Measurements from ENCODE around the gene AK4.
"Not testable (repeated sequence)": the region's sequence is repeated elsewhere in the genome, so short reads cannot be mapped to it uniquely, and the experiment has no call there.

AK4 gene

GRCh38 chr1:65214340-65215027 lies 66.5 kb downstream of the AK4 start:
- DNase-seq: no peak

DNA sequence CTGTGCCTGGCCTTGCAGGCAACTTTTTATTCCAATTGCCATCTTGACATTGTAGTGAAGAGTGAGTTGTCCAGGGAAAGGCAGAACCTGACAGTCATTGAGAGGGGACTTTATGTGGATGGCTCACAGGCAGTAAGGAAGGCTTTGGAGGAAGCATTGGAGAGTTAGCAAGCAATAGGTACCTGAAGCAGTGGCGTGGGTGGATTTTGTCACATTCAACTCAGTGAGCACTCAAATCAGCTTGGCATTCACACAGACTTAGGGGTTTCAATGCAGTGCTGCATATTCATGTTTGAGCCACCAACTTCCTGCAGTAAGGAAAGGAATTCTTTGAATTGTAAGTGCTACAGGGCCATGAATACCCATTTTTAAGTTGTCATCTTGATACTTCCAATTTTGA lies 69.0 kb downstream of the AK4 start:
- no peak for DNase-seq

DNA sequence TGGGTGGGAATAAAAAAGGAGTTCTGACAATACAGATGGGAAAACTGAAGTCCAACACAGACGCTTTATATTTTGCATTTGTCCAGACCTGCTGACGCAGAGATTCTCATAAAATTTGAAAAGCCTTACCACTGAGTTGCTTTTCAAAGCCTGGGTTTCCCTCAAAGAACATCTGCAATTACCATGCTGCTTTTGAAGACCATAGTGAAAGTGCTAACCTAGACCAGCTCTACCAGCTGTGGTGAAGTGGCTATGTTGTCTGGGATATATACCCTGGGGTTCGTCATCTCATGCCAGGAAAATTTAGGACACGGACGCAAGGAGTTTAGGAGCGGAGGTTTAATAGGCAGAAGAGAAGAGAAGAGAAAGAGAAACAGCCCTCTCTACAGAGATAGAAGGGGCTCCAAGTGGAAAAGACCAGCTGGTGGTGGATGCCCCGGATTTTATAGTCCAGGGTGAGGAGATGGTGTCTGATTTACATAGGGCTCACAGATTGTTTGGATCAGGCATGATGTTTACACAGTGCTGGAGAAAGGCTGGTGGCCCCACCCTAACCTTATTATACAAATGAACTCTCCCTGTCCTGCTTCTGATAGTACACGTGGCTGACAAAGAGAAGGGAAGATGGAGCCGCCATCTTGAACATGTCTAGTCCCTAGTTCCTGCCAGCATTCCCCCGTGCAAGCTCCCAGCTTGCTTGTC lies 73.8 kb downstream of the AK4 start:
- DNase-seq: no peak

DNA sequence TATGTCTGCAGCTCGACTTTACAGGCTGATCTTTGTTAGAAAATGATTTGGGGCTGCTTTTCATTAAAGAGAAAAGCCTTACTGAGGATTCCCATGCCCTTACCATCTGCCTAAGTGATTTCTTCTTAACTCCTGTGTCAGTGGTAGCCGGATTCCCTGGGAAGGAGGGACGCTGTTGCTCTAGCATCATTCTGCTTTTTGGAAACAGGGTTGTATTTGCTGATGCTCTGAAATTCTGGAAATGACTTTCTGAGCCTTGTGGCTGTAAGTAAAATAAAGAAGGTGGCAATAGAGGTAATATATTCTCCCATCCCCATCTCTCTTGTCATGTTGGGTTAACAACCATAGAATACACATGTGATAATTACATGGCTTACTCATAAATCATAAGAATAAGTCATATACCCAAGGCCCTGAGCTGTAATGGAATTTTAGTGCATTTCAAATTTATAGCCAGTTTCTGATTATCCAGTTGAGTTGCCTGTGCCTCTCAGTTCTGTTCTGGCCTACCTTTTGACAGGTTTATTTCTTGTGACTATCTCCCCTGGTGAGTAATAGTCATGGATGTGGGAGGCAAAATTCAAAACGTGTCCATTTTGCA lies 74.4 kb downstream of the AK4 start:
- DNase-seq: no peak

DNA sequence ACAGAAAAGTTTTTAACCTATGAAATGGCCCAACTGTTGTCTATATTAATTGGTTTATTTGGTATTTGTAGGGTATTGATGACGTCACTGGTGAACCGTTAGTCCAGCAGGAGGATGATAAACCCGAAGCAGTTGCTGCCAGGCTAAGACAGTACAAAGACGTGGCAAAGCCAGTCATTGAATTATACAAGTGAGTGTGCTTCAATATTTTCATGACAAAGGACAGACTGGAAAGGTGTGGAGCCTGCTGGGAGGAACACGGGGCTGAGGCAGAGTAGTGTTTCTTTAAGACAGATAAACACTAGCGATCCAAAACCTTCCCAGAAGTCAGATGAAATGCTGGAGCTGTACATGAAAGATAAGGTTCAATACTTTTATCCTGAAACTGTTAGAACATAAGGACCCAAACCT lies 76.7 kb downstream of the AK4 start:
- DNase-seq: no peak

- DNase-seq: no peak
Measured at GRCh38 chr1:65225179-65225578, 77.2 kb downstream of the AK4 start.

- DNase-seq: no peak
Measured at GRCh38 chr1:65229201-65229600, 81.2 kb downstream of the AK4 start.

- DNase-seq: no peak
Measured at GRCh38 chr1:65229754-65230339, 81.8 kb downstream of the AK4 start.

DNA sequence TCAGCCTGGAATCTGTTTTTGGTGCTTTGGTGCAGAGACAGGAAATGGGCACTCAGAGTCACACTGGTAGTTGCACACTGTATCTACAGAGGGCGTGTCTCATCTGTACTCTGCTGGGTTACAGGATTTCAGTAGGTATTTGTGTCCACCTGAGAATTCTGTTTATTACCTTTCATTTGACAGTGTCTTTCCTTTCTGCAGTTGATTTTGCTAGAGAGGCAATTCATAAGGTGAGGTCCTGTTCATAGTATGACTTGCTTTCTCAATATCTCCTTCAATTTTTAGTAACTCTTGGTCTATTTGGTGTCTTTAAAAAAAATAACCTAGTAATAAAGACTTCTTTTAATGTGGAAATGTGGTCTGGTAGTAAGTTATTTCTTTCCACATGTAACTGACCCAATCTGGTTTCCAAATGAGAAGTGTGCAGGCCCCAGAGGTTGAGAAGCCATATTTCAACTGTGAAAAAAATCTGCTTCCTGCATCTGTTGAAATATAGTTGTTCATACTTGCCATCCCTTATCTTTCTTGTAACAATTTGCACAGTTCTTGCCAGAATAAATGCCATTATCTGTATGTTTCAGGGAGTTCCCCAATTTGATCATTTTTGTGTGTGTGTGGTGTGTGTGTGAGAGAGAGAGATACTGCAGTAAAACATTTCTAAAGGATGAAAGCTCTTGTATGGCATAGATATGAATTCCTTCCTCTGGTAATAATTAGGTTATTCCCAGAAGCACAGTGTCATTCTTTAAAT lies 82.9 kb downstream of the AK4 start:
- no peak for DNase-seq

DNA sequence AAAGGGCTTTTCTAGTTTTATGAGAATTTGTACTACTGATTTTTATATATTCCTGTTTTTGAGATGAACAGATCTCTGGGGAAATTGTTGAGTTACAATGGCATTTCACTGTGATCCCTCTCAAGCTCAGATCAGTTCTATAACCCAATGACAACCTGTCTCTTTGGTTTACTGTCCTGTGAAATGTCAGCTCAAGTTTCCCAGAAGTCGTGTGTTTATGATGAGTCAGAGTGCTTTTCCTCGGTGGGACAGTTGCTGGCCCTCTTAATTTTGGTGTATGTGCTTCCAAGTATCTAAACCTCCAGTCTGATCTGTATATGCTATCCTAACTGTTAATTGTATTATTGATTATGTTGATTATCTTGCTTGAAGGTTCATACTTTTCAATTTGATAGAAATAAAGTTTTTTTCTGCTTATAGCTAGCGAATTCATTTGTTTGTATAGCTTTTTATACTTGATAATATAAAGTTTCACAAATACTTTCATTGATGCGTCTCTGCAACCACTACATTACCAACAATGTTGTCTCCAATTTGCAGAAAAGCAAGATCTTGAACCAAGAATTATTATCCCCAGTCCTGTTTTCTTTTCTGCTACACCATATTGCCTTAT lies 83.8 kb downstream of the AK4 start:
- DNase-seq: no peak

DNA sequence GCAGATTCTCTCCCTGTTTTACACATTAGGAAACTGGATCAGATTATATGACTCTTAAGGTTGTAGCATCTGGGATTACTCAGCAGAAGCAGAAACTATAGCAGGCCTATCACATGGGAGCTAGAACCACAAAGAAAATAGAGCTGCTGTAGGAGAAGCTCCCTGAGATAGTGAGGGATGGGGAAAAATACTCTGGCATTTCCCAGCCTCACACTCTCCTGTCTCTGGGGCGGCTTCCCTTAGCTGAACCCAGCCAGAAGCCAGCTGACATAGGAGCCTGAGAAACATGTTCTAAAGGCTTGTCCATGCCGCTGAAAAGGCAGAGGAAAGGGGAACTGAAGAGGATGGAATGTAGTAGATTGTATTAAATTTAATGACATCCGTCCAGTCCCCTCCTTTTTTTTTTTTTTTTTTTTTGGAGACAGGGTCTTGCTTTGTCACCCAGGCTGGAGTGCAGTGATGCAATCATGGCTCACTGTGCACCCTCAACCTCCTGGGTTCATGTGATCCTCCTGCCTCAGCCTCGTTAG lies 84.5 kb downstream of the AK4 start:
- DNase-seq: no peak

GRCh38 chr1:65233782-65234181 lies 85.8 kb downstream of the AK4 start:
- no peak for DNase-seq

DNA sequence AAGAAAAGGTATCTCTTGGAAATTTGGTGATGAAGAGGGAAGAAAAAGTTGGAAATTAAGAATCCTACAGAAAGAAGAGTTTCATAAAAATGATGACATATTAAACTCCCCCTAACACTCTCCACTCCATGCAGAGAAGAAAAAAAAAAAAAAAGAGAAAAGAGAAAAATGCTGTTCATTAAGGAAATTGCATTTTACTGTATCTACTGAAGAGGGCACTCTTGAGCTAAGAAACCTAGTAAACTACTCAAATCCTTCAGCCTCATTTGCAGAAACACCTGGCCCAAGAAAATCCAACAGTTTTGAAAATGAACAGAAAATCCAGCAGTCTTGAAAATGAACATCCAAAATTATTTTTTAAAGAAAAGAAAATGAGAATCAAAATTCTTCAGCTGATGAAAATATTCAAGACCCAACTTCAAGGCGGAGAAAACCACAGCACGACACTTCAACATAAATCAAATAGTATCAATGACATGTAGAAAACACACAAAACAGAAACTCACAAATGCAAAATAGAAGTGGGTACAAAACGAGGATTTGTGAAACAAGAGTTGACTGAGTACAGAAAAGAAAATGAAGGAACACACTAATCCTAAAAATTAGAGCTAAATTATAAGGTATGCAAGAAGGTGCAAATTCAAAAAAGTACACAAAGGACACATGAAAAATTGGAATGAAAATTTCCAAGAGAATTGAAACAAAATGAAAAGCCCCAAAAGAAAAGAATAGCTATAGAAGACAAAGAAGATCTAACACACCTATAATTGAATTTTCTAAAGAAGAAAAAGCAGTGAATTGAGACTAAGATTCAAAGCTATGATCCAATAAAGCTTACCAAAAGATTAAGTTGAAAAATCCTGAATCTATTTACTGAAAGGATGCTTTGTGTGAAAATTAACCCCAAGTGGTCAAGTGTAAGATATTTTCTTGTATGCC lies 88.1 kb downstream of the AK4 start:
- DNase-seq: peak in 1 of 14 donors; percentile 43

- DNase-seq: not testable (repeated sequence)
Measured at GRCh38 chr1:65237088-65237487, 89.1 kb downstream of the AK4 start.

GRCh38 chr1:65237503-65237902 lies 89.5 kb downstream of the AK4 start:
- DNase-seq: no peak

GRCh38 chr1:65238010-65238409 lies 90.0 kb downstream of the AK4 start:
- no peak for DNase-seq

DNA sequence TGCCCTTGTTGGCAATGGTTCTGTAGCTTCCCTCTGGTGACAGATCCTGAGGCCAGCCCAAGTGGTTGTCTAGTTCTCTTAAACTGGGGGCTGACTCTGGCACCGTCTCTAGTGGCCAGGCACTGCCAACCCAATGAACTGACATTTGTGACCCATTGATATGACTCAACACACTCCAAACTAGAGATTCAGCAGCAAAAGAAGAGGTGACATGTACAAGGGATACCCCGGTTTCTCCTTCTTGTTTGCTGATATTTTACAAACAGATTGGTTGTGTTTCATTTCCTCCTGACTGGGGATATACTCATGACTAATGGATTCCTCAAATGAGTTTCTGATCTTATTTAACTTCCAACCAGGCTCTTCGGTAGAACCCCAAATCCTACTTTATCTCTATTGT lies 95.5 kb downstream of the AK4 start:
- no peak for DNase-seq

GRCh38 chr1:65245295-65245694 lies 97.3 kb downstream of the AK4 start:
- no peak for DNase-seq

DNA sequence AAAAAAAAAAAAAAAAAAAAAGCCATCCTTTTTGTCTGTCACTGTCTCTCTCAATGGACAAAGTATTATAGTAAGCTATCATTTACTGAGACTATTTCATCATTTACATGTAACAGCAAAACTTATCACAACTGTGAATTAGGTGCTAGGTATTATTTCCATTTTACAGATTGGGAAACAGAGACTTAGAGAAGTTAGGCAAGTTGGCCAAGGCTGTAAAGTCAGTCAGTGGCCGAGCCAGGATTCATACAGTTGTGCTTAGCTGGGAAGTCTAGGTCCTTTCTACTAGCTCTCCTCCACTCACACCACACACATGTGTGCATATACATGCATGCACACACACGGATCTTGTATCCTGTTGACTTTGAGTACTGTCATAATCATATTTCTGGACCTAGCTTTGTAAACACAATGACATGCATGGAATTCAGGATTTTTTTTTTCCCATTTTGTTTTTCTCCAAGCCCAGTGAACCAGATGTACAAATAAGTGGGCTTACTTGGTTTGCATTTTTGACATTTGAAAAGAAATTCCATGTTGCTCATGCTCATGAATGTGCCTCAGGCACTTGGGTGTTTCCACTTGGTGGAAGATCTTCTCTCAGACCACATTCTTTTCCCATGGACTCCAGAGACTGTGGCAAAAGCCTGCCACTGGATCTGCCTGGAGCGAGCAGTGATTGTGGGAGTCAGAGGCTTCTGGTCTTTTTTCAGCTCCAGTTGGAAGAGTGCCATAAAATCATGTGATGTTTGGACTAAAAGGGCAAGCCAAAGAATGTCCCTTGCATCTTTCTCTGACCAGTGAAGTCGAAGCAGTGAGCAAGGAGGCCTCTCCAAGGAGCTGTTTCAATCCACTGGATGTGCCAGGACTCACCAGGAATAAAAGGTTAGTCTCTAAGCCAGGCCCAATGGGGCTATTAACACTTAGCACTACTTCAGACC lies 99.7 kb downstream of the AK4 start:
- DNase-seq: peak in 9 of 14 donors; percentile 20 to 64 (median 33)

DNA sequence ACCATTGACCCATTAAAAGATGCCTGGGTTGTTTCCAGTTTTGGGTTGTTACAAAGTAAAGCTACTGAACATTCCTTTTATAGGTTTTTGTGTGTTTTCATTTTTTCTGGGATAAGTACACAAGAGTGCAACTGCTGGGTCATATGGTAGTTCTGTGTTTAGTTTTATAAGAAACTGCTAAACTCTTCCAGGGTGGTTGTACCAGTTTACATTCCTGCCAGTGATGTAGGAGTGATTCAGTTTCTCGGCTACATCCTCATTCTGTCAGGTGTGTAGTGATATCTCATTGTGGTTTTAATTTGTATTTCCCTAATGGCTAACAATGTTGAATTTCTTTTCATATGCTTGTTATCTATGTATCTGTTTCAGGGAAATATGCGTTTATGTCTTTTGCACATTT lies 102.8 kb downstream of the AK4 start:
- DNase-seq: no peak
